B cell (primary cell): ENCODE measurements around the gene ZNF184. TPM values are rescaled to one million over a fixed set of nuclear protein-coding genes. Genes with fewer than 3 reads are reported as not detected.

Experiments used
- ATAC-seq: fragments of 200-7000 bp; cut with Tn5 transposase; one replicate; pipeline ENCODE4 v1.10.0; 2021; ENCODE audit warnings: low read depth, mild to moderate bottlenecking, moderate number of reproducible peaks, moderate library complexity
- CTCF ChIA-PET: fragments of 350-600 bp; sonication (Branson Sonifier 250); formaldehyde crosslinking; loops from one replicate; lab custom pipeline; 2021; ENCODE audit warnings: antibody characterized with exemption, inconsistent platforms; lab: Charles Lee
- POLR2A ChIA-PET: fragments of 350-600 bp; sonication (Branson Sonifier 250); formaldehyde crosslinking; loops from one replicate; lab custom pipeline; 2021; ENCODE audit warnings: antibody characterized with exemption; lab: Charles Lee
- DNase-seq: peaks from one replicate; pipeline ENCODE4 v3.0.0; 2013
- H2AFZ ChIP-seq: 2 replicates; pipeline ENCODE4 v1.6.1; 2012; ENCODE audit warnings: mild to moderate bottlenecking, low read depth, low read length; ENCODE audit not compliant: insufficient read depth, poor library complexity, severe bottlenecking
- H3K27ac ChIP-seq, 2 donors: 1 replicate in 1 of 2; 2 replicates in 1 of 2; pipeline ENCODE4 v1.5.1; 2012 to 2013; ENCODE audit warnings: low read length in 2 of 2, mild to moderate bottlenecking in 2 of 2, moderate library complexity in 1 of 2
- H3K27me3 ChIP-seq, 4 experiments: fragments of 200-600 bp in 1 of 4; sonication (generic) in 1 of 4; replicated peaks in 1 of 4; 1 replicate in 2 of 4; 2 replicates in 2 of 4; pipeline versions ENCODE4 v1.6.1 to v1.7.0; 2013 to 2016; ENCODE audit warnings: low read length in 3 of 4, mild to moderate bottlenecking in 2 of 4, mixed read lengths in 1 of 4, moderate library complexity in 1 of 4; ENCODE audit not compliant: insufficient read depth in 4 of 4, control insufficient read depth in 3 of 4; ENCODE audit errors: control extremely low read depth in 1 of 4
- H3K36me3 ChIP-seq, 2 experiments: replicated peaks in 1 of 2; 1 replicate in 1 of 2; 2 replicates in 1 of 2; pipeline versions ENCODE4 v1.6.1 to v1.7.1; 2013; ENCODE audit warnings: low read length in 1 of 2; ENCODE audit not compliant: insufficient read depth in 2 of 2, control insufficient read depth in 1 of 2; ENCODE audit errors: control extremely low read depth in 1 of 2, extremely low read depth in 1 of 2
- H3K4me1 ChIP-seq, 2 donors: fragments of 200-600 bp in 1 of 2; sonication (generic) in 1 of 2; 1 replicate in 1 of 2; 2 replicates in 1 of 2; pipeline versions ENCODE4 v1.5.1 to v1.6.1; 2013 to 2017; ENCODE audit warnings: low read length in 2 of 2; ENCODE audit not compliant: control insufficient read depth in 2 of 2, insufficient read depth in 2 of 2
- H3K4me2 ChIP-seq: replicated peaks from 2 replicates; pipeline ENCODE3; 2012; ENCODE audit warnings: mild to moderate bottlenecking, low read depth, low read length; ENCODE audit not compliant: poor library complexity, severe bottlenecking
- H3K4me3 ChIP-seq, 5 experiments: fragments of 200-600 bp in 1 of 5; sonication (generic) in 1 of 5; 1 replicate in 3 of 5; 2 replicates in 2 of 5; pipeline versions ENCODE4 v1.5.1 to v1.7.0; 2011 to 2016; ENCODE audit warnings: low read length in 4 of 5, mild to moderate bottlenecking in 4 of 5, low read depth in 2 of 5, control low read depth in 1 of 5, moderate library complexity in 1 of 5; ENCODE audit not compliant: insufficient read depth in 1 of 5; ENCODE audit errors: control extremely low read depth in 1 of 5, extremely low read depth in 1 of 5
- H3K79me2 ChIP-seq: fragments of 200-600 bp; sonication (generic); one replicate; pipeline ENCODE4 v1.6.0; 2016; ENCODE audit warnings: low read length; ENCODE audit not compliant: control insufficient read depth, insufficient read depth
- H3K9ac ChIP-seq: fragments of 200-600 bp; sonication (generic); 2 replicates; pipeline ENCODE4 v1.6.1; 2017; ENCODE audit warnings: mild to moderate bottlenecking, low read length, moderate library complexity
- H3K9me3 ChIP-seq, 3 donors: one replicate each; pipeline versions ENCODE4 v1.6.1 to v1.7.1; 2013; ENCODE audit warnings: low read length in 2 of 3; ENCODE audit not compliant: control insufficient read depth in 2 of 3, insufficient read depth in 1 of 3; ENCODE audit errors: control extremely low read depth in 1 of 3
- H4K20me1 ChIP-seq: 2 replicates; pipeline ENCODE4 v1.6.0; 2012; ENCODE audit warnings: mild to moderate bottlenecking, low read length; ENCODE audit not compliant: insufficient read depth, control insufficient read depth, poor library complexity, severe bottlenecking
- H3K27ac Mint-ChIP-seq: one replicate; pipeline ENCODE4 v1.8.0; 2021; ENCODE audit warnings: mixed read lengths
- H3K27me3 Mint-ChIP-seq: one replicate; pipeline ENCODE4 v1.8.0; 2021; ENCODE audit warnings: mixed read lengths
- H3K4me1 Mint-ChIP-seq: one replicate; pipeline ENCODE4 v1.8.0; 2021; ENCODE audit warnings: mixed read lengths
- H3K4me3 Mint-ChIP-seq: one replicate; pipeline ENCODE4 v1.8.0; 2021; ENCODE audit warnings: mixed read lengths
- H3K9me3 Mint-ChIP-seq: one replicate; pipeline ENCODE4 v1.8.0; 2022; ENCODE audit warnings: mixed read lengths; ENCODE audit not compliant: insufficient read depth
- EZH2 ChIP-seq: IDR thresholded peaks from 2 replicates; pipeline ENCODE4 v1.6.1; 2012; ENCODE audit warnings: borderline replicate concordance, low read depth, mild to moderate bottlenecking, moderate library complexity, low read length; ENCODE audit not compliant: insufficient read depth, poor library complexity, severe bottlenecking
- WGBS: methylation state at CpG from one replicate; pipeline ENCODE4 v1.1.5; 2013; ENCODE audit warnings: missing lambda C conversion rate; ENCODE audit not compliant: insufficient coverage; 5-methylcytosine and 5-hydroxymethylcytosine counted together
- intact Hi-C: fragments of 100-400 bp; cut with micrococcal nuclease; formaldehyde crosslinking; loops from one replicate; pipeline ENCODE4 v1.10.0; 2022
- polyA plus RNA-seq: library from polyadenylated mRNA; depleted of rRNA; stranded (reverse); fragments of >200 nt; gene quantifications from 2 replicates; pipeline ENCODE4 v1.2.3, GENCODE V29; 2012
- total RNA-seq, 2 donors: library from RNA; stranded (reverse); fragments of 120-200 nt in 1 of 2; gene quantifications; 1 replicate in 1 of 2; 2 replicates in 1 of 2; pipeline versions ENCODE4 v1.2.3 to v1.2.4, GENCODE V29; 2013 to 2022
- TF ChIP-seq, protein P1 (sequence below): fragments of 200-600 bp; IDR thresholded peaks from one replicate; pipeline ENCODE4 v1.8.0; 2022; ENCODE audit warnings: antibody characterized with exemption, mild to moderate bottlenecking

Gene ZNF184
- total and polyA plus RNA-seq, 2 donors (not counting 1 experiment from before 2014, with no cell fraction given) = 3.7 to 11.8 TPM

DNA sequence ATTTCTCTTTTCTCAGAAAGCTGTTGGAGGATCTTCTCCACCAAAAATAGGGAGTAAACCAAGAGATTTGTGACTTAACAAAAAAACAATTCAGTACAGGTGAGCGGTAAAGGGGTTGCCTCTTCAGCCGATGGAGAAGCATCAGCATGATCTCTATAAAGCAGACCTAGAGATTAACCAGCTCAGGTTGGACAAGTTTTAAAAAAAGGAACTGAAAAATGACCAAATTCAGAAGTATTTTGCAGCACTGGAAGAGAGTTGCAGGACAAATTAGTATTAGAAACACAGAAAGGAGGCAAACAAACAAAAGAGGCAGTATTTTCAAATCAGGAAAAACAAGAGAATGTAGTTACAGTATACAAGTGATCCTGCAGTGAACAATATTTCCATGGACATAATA lies 39.6 kb upstream of the ZNF184 start:
- Mint-ChIP-seq H3K9me3 (no peaks in the 10 kb centered on the region), H3K27me3 (peaks cover 66% of the 10 kb centered on the region), H3K4me1 (peaks cover 4% of the 10 kb centered on the region), H3K4me3 (no peak overlapping the region), H3K27ac (no peak overlapping the region)
- intact Hi-C loops = no loop called here
- no peaks in the 10 kb centered on the region for H3K79me2 ChIP-seq
- ChIA-PET CTCF (no interaction called here), POLR2A (no interaction called here)
- no peak overlapping the region for H3K9ac ChIP-seq
- H4K20me1 ChIP-seq = no peaks in the 10 kb centered on the region
- no peak overlapping the region for H3K4me2 ChIP-seq
- no peaks in the 10 kb centered on the region for H3K36me3 ChIP-seq
- no peak overlapping the region for H2AFZ ChIP-seq
- DNase-seq (no peak), ATAC-seq (no peak)
- H3K4me3 ChIP-seq = no peak overlapping the region
- peaks cover 0 to 9% of the 10 kb centered on the region in 2 donors for H3K4me1 ChIP-seq
- H3K27me3 ChIP-seq = peaks cover 0 to 49% (median 30%) of the 10 kb centered on the region in 4 experiments
- WGBS = 83% methylated on average over 2 of the region's 2 CpGs
- no peak overlapping the region for H3K27ac ChIP-seq
- H3K9me3 ChIP-seq = no peaks in the 10 kb centered on the region
- TF ChIP-seq EZH2 = no peak
- TF ChIP-seq, protein P1, sequence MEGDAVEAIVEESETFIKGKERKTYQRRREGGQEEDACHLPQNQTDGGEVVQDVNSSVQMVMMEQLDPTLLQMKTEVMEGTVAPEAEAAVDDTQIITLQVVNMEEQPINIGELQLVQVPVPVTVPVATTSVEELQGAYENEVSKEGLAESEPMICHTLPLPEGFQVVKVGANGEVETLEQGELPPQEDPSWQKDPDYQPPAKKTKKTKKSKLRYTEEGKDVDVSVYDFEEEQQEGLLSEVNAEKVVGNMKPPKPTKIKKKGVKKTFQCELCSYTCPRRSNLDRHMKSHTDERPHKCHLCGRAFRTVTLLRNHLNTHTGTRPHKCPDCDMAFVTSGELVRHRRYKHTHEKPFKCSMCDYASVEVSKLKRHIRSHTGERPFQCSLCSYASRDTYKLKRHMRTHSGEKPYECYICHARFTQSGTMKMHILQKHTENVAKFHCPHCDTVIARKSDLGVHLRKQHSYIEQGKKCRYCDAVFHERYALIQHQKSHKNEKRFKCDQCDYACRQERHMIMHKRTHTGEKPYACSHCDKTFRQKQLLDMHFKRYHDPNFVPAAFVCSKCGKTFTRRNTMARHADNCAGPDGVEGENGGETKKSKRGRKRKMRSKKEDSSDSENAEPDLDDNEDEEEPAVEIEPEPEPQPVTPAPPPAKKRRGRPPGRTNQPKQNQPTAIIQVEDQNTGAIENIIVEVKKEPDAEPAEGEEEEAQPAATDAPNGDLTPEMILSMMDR = no peak

DNA sequence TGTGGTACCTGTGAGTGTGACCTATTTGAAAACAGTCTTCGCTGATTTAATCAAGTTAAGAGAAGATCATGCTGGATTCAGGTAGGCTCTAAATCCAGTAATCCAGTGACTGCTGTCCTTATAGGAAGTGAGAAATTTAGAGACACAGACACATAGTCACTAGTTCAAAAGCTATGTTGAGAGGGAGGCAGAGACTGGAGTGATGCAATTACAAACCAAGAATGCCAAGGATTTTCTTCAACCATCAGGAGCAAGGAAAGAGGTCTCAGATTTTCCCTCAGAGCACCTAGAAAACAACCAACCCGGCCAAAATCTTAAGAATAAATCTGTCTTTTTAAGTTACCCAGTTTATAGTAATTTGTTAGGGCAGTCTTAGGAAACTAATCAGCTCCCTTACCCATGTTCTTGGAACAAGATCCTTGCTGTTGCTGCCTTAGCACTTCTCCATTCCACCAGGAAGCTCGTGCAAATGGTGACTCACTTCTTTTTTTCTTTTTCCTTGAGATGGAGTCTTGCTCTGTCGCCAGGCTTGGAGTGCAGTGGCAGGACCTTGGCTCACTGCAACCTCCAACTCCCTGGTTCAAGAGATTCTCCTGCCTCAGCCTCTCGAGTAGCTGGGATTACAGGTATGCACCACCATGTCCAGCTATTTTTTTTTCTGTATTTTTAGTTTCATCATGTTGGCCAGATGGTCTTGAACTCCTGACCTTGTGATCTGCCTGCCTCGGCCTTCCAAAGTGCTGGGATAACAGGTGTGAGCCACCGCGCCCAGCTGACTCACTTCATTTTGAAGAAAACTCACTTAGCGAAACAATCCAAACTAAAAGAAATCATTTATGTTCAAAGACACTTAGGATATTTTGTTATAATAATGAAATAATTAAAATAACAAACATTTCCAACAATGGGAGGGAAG lies 34.4 kb upstream of the ZNF184 start:
- ATAC-seq = no peak
- Histone ChIP-seq H3K4me2 (no peak overlapping the region), H4K20me1 (no peaks in the 10 kb centered on the region), H3K4me3 (no peak overlapping the region), H3K9me3 (no peaks in the 10 kb centered on the region), H3K4me1 (peaks cover 6 to 22% of the 10 kb centered on the region in 2 donors), H2AFZ (no peak overlapping the region), H3K27ac (no peak overlapping the region), H3K9ac (no peak overlapping the region), H3K36me3 (no peaks in the 10 kb centered on the region), H3K79me2 (no peaks in the 10 kb centered on the region), H3K27me3 (peaks cover 0 to 24% (median 10%) of the 10 kb centered on the region in 4 experiments)
- WGBS = 87% methylated on average over 4 of the region's 9 CpGs
- CTCF ChIA-PET = interaction anchor here (1.4 to 3.5 kb wide), 4 partner anchors 11 to 265 kb away, joined by 4 to 23 read pairs (median 4); no protein-coding TSS in a partner anchor
- TF ChIP-seq EZH2 = no peak
- TF ChIP-seq, protein P1 = no peak
- peaks cover 35% of the 10 kb centered on the region for H3K4me1 Mint-ChIP-seq
- peaks cover 35% of the 10 kb centered on the region for H3K27me3 Mint-ChIP-seq
- no peak overlapping the region for H3K27ac Mint-ChIP-seq
- no peak overlapping the region for H3K4me3 Mint-ChIP-seq
- no peaks in the 10 kb centered on the region for H3K9me3 Mint-ChIP-seq
- POLR2A ChIA-PET = no interaction called here
- intact Hi-C loops = loop anchor here (10.0 kb wide), 4 partner anchors 178 to 1482 kb away; partner anchors contain the start of gene ABT1
- no peak for DNase-seq
